Tibial artery (tissue), 4 donors: Measurements from ENCODE around the gene ULK2.

Source experiments
- DNase-seq, 2 donors: peaks; one replicate each; pipeline ENCODE4 v3.0.0-alpha.2; 2019
- H3K27ac ChIP-seq, 2 donors: fragments of 200-600 bp; sonication (generic) in 1 of 2; 1 replicate in 1 of 2; 2 replicates in 1 of 2; pipeline ENCODE4 v1.5.1; 2018 to 2019; ENCODE audit warnings: mild to moderate bottlenecking in 1 of 2
- H3K27me3 ChIP-seq, 2 donors: fragments of 200-600 bp; sonication (generic) in 1 of 2; one replicate each; pipeline versions ENCODE4 v1.5.1 to v1.6.0; 2016 to 2019
- H3K36me3 ChIP-seq, 3 donors: fragments of 200-600 bp; sonication (generic) in 2 of 3; one replicate each; pipeline ENCODE4 v1.5.1; 2016 to 2019; ENCODE audit warnings: mild to moderate bottlenecking in 2 of 3
- H3K4me1 ChIP-seq, 4 donors: fragments of 200-600 bp; sonication (generic) in 2 of 4; 1 replicate in 3 of 4; 2 replicates in 1 of 4; pipeline ENCODE4 v1.5.1; 2016 to 2019
- H3K4me3 ChIP-seq, 2 donors: fragments of 200-600 bp; sonication (generic) in 1 of 2; 1 replicate in 1 of 2; 2 replicates in 1 of 2; pipeline ENCODE4 v1.5.1; 2018 to 2019; ENCODE audit warnings: mild to moderate bottlenecking in 2 of 2
- H3K9me3 ChIP-seq, 3 donors: fragments of 200-600 bp; sonication (generic) in 1 of 3; one replicate each; pipeline ENCODE4 v1.5.1; 2016 to 2019
- intact Hi-C: fragments of 100-400 bp; cut with DNase I; formaldehyde crosslinking; loops from one replicate; pipeline ENCODE4 v1.15.0; 2023; ENCODE audit warnings: low total_unique reads
- TF ChIP-seq, protein P1 (sequence below), 2 experiments: fragments of 200-600 bp in 1 of 2; fragments of 450-650 bp in 1 of 2; IDR thresholded peaks; one replicate each; pipeline ENCODE4 v1.5.1; 2017 to 2019; ENCODE audit warnings: antibody characterized with exemption in 2 of 2, mild to moderate bottlenecking in 1 of 2, moderate library complexity in 1 of 2

The ULK2 gene

DNA sequence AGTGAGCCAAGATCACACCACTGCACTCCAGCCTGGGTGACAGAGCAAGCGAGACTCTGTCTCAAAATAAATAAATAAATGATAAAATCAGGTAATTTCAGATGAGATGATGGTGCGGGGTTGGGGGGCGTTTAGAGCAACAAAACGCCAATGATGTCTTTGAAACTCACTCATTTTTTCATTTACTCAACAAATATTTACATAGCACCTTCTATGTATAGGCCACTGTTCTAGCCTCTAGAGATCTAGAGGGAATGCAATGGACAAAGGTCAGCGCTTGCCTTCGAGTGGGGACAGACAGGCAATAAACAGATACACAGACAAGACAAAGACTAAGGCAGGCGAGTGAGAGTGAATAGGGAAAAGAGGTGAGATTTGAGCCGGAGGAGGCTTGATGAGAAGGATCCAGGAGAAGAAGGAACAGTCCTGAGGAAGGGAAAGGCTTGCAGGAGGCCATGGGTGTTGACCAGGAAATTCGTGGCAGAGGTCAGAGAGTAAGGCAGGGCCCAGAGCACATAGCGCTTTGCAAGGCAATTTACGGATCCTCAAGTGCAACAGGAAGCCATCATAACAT lies 133.7 kb downstream of the ULK2 start:
- TF ChIP-seq, protein P1, sequence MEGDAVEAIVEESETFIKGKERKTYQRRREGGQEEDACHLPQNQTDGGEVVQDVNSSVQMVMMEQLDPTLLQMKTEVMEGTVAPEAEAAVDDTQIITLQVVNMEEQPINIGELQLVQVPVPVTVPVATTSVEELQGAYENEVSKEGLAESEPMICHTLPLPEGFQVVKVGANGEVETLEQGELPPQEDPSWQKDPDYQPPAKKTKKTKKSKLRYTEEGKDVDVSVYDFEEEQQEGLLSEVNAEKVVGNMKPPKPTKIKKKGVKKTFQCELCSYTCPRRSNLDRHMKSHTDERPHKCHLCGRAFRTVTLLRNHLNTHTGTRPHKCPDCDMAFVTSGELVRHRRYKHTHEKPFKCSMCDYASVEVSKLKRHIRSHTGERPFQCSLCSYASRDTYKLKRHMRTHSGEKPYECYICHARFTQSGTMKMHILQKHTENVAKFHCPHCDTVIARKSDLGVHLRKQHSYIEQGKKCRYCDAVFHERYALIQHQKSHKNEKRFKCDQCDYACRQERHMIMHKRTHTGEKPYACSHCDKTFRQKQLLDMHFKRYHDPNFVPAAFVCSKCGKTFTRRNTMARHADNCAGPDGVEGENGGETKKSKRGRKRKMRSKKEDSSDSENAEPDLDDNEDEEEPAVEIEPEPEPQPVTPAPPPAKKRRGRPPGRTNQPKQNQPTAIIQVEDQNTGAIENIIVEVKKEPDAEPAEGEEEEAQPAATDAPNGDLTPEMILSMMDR (IDR thresholded peaks at IDR 0.05), result no peak
- no peak overlapping the region for H3K27ac ChIP-seq
- peaks cover 0 to 11% (median 0%) of the 10 kb centered on the region in 4 donors for H3K4me1 ChIP-seq
- intact Hi-C loops, result no loop called here
- no peaks in the 10 kb centered on the region for H3K27me3 ChIP-seq
- H3K4me3 ChIP-seq, result no peak overlapping the region
- DNase-seq, result no peak
- no peaks in the 10 kb centered on the region for H3K36me3 ChIP-seq
- no peaks in the 10 kb centered on the region for H3K9me3 ChIP-seq

DNA sequence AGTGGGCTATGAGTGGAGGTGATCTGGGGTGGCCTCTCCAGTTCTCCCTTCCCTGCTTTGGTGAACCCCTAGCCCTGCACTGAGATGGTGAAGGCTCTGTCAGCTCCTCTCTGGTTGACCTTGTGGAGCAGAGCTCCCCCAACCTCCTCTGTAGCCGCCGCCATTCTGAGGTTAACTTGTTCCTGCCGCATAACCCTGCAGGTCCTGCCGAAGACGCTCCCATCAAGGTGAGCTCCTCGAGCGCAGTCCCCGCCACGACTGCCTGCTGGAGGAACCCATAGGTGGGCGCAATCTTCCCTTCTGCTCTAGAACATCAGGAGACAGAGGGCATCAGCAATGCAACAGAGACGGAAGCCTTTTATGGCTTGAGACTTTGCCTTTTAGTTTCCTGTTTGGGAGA lies 136.1 kb downstream of the ULK2 start:
- TF ChIP-seq, protein P1 (IDR thresholded peaks at IDR 0.05), result no peak
- Histone ChIP-seq H3K4me1 (peaks cover 0 to 34% (median 19%) of the 10 kb centered on the region in 4 donors), H3K27me3 (no peaks in the 10 kb centered on the region), H3K36me3 (no peaks in the 10 kb centered on the region), H3K9me3 (no peaks in the 10 kb centered on the region), H3K4me3 (no peak overlapping the region), H3K27ac (no peak overlapping the region)
- DNase-seq, result no peak
- intact Hi-C loops, result no loop called here

DNA sequence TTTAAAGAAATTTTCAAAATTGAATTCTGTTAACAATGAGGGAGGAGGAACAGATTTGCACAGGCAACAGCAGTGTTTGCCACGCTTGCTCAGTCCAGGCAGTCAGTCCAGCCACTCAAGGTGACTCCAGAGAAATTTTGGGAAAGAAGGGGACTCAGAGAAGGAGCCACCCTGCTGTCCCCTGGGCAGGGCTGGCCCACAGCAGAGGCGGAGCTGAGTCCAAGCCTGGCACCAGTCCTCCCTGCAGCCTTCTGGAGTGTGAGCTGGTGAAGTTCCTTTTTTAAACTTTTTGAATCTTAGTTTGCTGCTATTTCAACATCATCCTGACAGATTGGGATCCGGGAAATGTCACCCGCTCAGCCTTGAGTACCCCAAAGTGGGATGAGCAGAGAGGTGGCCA lies 136.9 kb downstream of the ULK2 start:
- H3K9me3 ChIP-seq, result no peaks in the 10 kb centered on the region
- H3K36me3 ChIP-seq, result no peaks in the 10 kb centered on the region
- TF ChIP-seq, protein P1 (IDR thresholded peaks at IDR 0.05), result no peak
- DNase-seq, result no peak
- intact Hi-C loops, result no loop called here
- H3K27me3 ChIP-seq, result no peaks in the 10 kb centered on the region
- H3K27ac ChIP-seq, result peak overlapping the region in 1 of 2 donors; percentile 35
- H3K4me1 ChIP-seq, result peaks cover 0 to 34% (median 20%) of the 10 kb centered on the region in 4 donors
- H3K4me3 ChIP-seq, result no peak overlapping the region

DNA sequence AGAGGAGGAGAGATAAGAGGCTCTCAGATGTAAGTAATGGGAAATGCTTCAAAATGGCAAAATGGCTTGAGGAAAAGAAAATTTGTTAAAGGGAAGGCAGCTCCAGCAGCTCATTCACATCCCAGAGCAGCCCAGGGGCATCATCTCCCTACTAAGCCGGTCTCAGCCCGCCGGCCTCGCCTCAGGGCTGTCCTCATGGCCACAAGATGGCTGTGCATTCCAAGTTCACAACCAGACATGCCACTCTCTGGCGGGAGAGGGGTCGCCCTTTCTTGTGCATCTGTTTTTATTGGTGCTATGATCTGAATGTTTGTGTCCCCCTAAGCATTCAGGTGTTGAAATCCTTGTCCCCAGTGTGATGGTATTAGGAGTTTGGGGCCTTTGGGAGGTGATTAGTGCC lies 137.8 kb downstream of the ULK2 start:
- no peaks in the 10 kb centered on the region for H3K27me3 ChIP-seq
- DNase-seq, result no peak
- no peaks in the 10 kb centered on the region for H3K36me3 ChIP-seq
- H3K4me1 ChIP-seq, result peaks cover 0 to 35% (median 22%) of the 10 kb centered on the region in 4 donors
- H3K27ac ChIP-seq, result no peak overlapping the region
- intact Hi-C loops, result no loop called here
- no peak overlapping the region for H3K4me3 ChIP-seq
- TF ChIP-seq, protein P1 (IDR thresholded peaks at IDR 0.05), result no peak
- H3K9me3 ChIP-seq, result no peaks in the 10 kb centered on the region

DNA sequence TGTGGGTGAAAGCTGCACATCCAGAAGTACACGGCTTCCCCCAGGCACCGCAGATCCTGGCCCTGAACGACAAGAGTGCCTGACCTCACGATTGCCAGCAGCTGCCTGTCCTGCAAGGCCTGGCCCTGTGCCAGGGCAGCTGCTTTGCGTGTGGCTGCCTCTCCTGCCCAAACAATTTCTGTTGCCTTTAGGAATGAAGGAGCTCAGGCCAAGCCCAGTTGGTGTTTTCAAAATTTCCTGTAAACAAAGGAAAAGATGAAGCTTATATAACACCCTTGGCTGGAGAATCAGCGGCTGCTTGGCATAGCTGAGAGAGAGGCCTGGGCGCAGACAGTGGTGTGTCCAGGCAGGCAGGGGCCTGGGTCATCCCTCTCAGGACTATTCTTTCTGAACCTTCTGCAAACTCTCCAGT lies 139.6 kb downstream of the ULK2 start:
- Histone ChIP-seq H3K27ac (peak overlapping the region; percentile 78 to 79), H3K4me3 (no peak overlapping the region), H3K4me1 (peaks cover 0 to 45% (median 29%) of the 10 kb centered on the region in 4 donors), H3K27me3 (no peaks in the 10 kb centered on the region), H3K36me3 (no peaks in the 10 kb centered on the region), H3K9me3 (no peaks in the 10 kb centered on the region)
- intact Hi-C loops, result no loop called here
- TF ChIP-seq, protein P1 (IDR thresholded peaks at IDR 0.05), result no peak
- peak; percentile 90 to 94 for DNase-seq
